GM21619 (cell line): ENCODE data around the gene LRP5.

ENCODE experiments used
- ATAC-seq: cut with Tn5 transposase; IDR thresholded peaks from one replicate; pipeline ENCODE4 v1.9.1; 2021; ENCODE audit not compliant: unreplicated experiment

LRP5 gene

GRCh38 chr11:68345776-68346461, 33.5 kb downstream of the LRP5 start:
- ATAC-seq, result no peak

- no peak for ATAC-seq
These were observed 34.0 kb downstream of the LRP5 start for GRCh38 chr11:68346462-68346790.

GRCh38 chr11:68347345-68347744, 35.0 kb downstream of the LRP5 start:
- no peak for ATAC-seq

GRCh38 chr11:68347841-68348240, 35.5 kb downstream of the LRP5 start:
- no peak for ATAC-seq

- ATAC-seq, result no peak
These were observed 37.3 kb downstream of the LRP5 start for GRCh38 chr11:68349461-68350249.

- no peak for ATAC-seq
These were observed 38.5 kb downstream of the LRP5 start for GRCh38 chr11:68350759-68351449.

- ATAC-seq, result no peak
These were observed 39.3 kb downstream of the LRP5 start for GRCh38 chr11:68351450-68352275.

- ATAC-seq, result no peak
These were observed 40.2 kb downstream of the LRP5 start for GRCh38 chr11:68352591-68352990.

- no peak for ATAC-seq
These were observed 40.7 kb downstream of the LRP5 start for GRCh38 chr11:68353118-68353517.

- ATAC-seq, result no peak
These were observed 41.3 kb downstream of the LRP5 start for GRCh38 chr11:68353669-68354068.

GRCh38 chr11:68354148-68354872, 41.9 kb downstream of the LRP5 start:
- no peak for ATAC-seq

GRCh38 chr11:68355471-68355870, 43.1 kb downstream of the LRP5 start:
- no peak for ATAC-seq

GRCh38 chr11:68357568-68357967, 45.2 kb downstream of the LRP5 start:
- no peak for ATAC-seq

GRCh38 chr11:68358416-68358815, 46.0 kb downstream of the LRP5 start:
- ATAC-seq, result no peak

GRCh38 chr11:68361702-68362101, 49.3 kb downstream of the LRP5 start:
- no peak for ATAC-seq

- no peak for ATAC-seq
These were observed 50.5 kb downstream of the LRP5 start for GRCh38 chr11:68362801-68363379.

- ATAC-seq, result no peak
These were observed 51.4 kb downstream of the LRP5 start for GRCh38 chr11:68363776-68364175.

GRCh38 chr11:68364581-68364980, 52.2 kb downstream of the LRP5 start:
- no peak for ATAC-seq

GRCh38 chr11:68365943-68366435, 53.6 kb downstream of the LRP5 start:
- ATAC-seq, result no peak

GRCh38 chr11:68367252-68367651, 54.9 kb downstream of the LRP5 start:
- ATAC-seq, result no peak
